Left cardiac atrium (tissue), 4 donors: ENCODE results near the gene RBM19. TPM values are rescaled to one million over a fixed set of nuclear protein-coding genes. Genes with fewer than 3 reads are reported as not detected.

Experiments used
- ATAC-seq, 2 donors: fragments of 200-7000 bp; cut with Tn5 transposase; one replicate each; pipeline ENCODE4 v1.9.1; 2020; ENCODE audit warnings: mild to moderate bottlenecking in 2 of 2, moderate library complexity in 2 of 2
- DNase-seq: peaks from one replicate; pipeline ENCODE4 v3.0.0-alpha.2; 2020
- intact Hi-C, 2 donors: fragments of 100-400 bp; cut with DNase I; formaldehyde crosslinking; loops; one replicate each; pipeline versions ENCODE4 v1.14.1 to v1.15.1; 2022 to 2023
- total RNA-seq, 2 donors: library from RNA; stranded (reverse); fragmentation: NEBNext Ultra II Directional; extraction: Animal tissue kit (Norgen Biotek cat#: 25700); gene quantifications; one replicate each; pipeline ENCODE4 v1.2.1, GENCODE V29; 2021
- donor health status: DM: no; HTN: yes; CAD: no.
- donor health status: DM: no; HTN: yes; CAD: no; lungs with severe emphysema.
- donor health status: DM: yes; HTN: yes; CAD: no.
- donor health status: Dilated cardiomyopathy.

The RBM19 gene
- total RNA-seq, 2 donors from 2014 or later = 18.1 to 18.8 TPM

DNA sequence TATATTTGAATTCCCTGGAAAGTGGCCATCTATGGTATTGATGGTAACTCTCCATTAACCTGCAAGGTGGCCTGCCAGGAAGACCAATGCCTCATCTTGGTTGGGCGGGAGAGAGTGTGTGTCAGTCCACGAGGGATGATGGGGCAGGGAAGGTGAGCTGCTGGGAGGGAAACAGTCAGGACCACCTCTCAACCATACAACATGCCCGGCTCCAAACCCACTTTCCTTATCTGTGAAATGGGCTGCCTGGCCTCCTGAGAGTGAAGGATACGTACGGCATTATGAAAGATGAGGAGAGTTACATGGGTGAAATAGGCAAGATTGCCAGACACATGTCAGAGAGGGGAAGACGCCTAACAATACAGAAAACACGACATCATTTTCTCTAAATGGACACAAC, 70.9 kb downstream of the RBM19 start:
- no peak for DNase-seq
- no peak for ATAC-seq
- intact Hi-C loops = no loop called here

DNA sequence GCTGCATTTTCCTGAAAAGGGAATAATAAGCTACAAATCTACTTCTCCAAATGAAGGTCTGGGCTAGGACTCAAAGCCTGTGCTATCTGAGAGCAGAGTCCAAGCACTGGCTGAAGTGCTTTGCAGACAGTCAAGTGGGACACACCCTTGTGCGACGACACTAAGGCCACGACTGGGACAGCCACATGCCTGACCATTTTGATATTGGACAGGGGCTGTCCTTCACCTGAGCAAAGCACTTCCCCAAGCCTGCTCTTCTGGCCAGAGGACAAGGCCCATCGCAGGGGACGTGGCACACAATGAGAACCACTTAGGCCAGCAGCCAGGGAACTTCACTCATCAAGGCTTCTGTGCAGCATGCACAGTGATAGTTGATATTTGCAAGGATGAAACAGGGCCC, 71.4 kb downstream of the RBM19 start:
- no peak for ATAC-seq
- no peak for DNase-seq
- intact Hi-C loops = no loop called here

GRCh38 chr12:113893221-113893620, 72.9 kb downstream of the RBM19 start:
- no peak for DNase-seq
- no peak for ATAC-seq
- intact Hi-C loops = no loop called here

DNA sequence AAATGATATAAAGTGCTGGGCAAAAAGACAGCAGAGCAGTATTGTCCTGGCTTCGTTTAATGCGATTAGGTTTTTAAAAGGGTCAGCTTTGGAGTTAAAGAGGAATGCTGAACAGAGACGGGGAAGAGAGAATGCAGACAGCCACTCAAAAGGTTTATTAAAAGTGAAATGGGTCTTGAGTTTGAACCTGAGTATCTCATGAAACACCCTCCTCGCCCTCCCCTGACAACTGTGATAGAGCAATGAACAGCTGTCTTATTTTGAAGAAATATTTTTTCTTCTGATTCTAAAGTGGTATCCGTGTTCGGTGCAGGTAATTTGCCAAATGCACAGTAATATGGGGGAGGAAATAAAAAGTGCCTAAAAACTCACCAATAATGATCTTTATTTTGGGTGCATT, 73.6 kb downstream of the RBM19 start:
- ATAC-seq (no peak), DNase-seq (no peak)
- intact Hi-C loops = no loop called here

GRCh38 chr12:113891739-113892520, 74.2 kb downstream of the RBM19 start:
- ATAC-seq (no peak), DNase-seq (no peak)
- intact Hi-C loops = no loop called here

GRCh38 chr12:113891167-113891692, 74.9 kb downstream of the RBM19 start:
- DNase-seq = no peak
- ATAC-seq = no peak
- intact Hi-C loops = no loop called here

DNA sequence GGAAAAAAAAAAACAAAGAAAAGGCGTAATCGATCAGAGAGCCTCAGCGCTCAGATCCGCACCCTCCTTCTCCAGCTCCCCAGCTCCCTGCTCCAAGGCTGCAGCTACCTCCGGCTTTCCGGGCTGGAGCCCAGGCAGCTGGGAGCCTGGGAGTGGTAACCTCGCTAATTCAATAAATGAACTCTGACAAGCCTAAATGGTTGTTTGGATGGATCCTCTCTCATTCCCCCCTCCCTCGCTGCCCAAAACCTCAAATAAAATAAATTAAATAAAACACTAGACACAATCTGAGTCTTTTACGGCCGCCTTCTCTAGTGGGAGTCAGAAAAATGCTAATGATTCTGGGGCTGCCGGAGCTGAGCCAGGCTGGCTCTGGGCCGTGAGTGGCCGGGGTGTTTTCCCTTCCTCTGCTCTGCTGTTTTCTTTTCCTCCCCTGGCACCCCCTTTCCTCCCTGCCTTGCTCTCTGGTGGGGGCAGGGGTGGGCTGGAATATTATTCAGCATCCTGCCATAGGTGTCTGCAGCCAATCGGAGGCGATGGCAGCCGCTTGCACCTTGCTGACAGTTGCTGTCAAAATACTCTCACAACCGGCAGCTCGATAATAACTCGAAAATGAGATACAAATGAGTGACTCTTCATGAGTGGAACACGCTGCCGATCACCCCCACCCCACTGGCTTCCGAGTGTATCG, 76.1 kb downstream of the RBM19 start:
- no peak for DNase-seq

DNA sequence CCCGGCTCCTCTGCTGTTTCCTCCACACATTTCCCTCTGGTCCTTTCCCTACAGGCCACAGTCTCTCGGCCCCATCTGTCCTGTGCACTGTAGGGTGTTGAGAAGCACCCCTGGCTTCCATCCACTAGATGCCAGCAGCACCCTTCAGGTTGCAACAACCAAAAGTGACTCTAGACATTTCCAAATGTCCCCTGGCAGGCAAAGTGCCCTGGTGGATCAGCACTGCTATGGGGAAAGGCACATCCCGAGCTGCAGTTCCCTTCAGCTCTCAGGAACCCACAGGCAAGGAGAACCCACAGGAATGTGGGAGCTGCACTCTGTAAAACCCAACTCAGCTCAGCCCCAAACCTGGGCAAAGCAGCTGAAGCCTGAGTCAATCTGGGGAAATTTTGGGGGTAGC, 77.0 kb downstream of the RBM19 start:
- DNase-seq (no peak), ATAC-seq (no peak)
- intact Hi-C loops = no loop called here

More for the DNA sequence above, 76.1 kb downstream of the RBM19 start:
- intact Hi-C loops = no loop called here
- peak in 1 of 2 donors; percentile 44 for ATAC-seq

- DNase-seq (no peak), ATAC-seq (no peak)
- intact Hi-C loops = no loop called here
These were observed 77.7 kb downstream of the RBM19 start for GRCh38 chr12:113888435-113888834.

- ATAC-seq (no peak), DNase-seq (no peak)
- intact Hi-C loops = no loop called here
These were observed 78.2 kb downstream of the RBM19 start for GRCh38 chr12:113887906-113888305.

GRCh38 chr12:113886721-113887120, 79.4 kb downstream of the RBM19 start:
- intact Hi-C loops = no loop called here
- DNase-seq (no peak), ATAC-seq (no peak)

DNA sequence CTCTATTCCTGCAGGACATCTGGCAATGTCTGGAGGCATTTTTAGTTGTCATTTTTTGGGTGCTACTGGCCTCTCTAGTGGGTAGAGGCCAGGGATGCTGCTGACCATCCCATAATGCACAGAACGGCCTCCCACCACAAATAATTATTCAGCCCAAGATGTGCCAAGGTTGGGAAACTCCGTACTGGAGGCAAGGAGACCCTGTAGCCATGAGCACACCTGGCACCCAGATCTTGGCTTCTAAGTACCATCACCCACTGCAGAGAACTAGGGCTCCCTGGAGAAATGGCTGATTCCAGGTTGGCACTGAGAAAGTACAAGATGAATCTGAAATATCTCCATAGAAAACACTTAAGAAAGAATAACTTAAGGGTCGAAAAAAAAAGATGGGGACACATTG, 81.7 kb downstream of the RBM19 start:
- ATAC-seq (no peak), DNase-seq (no peak)
- intact Hi-C loops = no loop called here

DNA sequence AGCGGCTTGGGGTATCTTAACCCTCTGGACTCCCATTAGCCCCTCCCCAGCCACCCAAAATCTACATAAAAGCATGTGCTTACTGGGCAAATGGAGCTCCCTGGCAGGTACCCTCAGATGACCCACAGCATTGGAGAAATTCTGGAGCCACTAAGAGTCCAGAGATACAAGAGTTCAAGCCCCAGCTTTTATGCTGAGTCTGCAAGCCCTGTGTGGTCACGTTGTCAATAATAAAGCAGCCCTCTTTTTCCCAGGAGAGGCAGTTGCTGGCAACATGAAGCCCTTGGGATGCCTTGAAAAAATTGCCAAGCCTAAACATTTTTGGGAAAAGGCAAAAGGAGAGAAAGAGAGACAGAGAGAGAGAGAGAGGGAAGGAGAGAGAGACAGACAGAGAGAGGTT, 83.4 kb downstream of the RBM19 start:
- intact Hi-C loops = no loop called here
- DNase-seq = no peak
- no peak for ATAC-seq

- DNase-seq = no peak
- no peak for ATAC-seq
- intact Hi-C loops = no loop called here
These were observed 84.8 kb downstream of the RBM19 start for GRCh38 chr12:113880988-113881962.

DNA sequence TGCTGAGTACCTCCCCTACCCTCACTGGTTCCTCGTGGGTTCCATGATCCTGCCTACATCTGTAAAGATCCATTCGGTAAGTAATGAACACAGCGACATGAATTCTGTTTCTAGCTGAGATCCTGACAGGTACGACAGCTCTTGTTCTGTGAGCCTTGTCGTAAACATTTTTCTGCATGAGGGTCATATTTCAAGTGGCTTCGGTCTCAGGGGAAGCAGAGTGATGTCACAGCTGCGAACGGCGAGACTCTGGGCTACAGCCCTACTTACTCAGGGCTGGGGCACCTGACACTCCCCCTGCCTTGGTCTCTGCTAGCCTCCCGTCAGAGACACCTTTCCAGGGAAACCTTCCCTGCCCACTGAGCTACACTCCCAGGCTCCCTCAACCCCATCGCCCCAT, 85.8 kb downstream of the RBM19 start:
- DNase-seq (no peak), ATAC-seq (no peak)
- intact Hi-C loops = no loop called here

DNA sequence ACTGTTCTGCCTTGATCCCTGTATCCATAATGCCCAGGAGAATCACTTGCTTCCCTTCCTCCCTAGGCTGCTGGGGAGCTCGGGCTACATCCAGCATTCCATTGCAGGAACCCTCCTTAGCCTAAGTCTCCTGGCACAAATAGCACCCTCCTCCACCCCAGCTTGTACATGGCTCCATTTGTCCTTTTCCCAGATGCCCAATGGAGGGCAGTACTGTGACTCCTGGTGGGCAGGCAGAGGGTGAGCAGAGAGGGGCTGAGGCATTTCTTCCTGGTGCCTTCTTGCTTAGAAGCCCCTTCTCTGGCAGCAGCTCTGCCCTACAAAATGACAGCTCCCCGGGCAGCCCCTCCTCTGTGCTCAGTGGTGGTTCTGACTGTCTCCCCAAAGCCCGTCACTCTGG, 86.5 kb downstream of the RBM19 start:
- intact Hi-C loops = no loop called here
- DNase-seq (no peak), ATAC-seq (no peak)

GRCh38 chr12:113877607-113878006, 88.5 kb downstream of the RBM19 start:
- intact Hi-C loops = no loop called here
- ATAC-seq (no peak), DNase-seq (no peak)

GRCh38 chr12:113876160-113876559, 90.0 kb downstream of the RBM19 start:
- ATAC-seq (no peak), DNase-seq (no peak)
- intact Hi-C loops = no loop called here

GRCh38 chr12:113875691-113876090, 90.4 kb downstream of the RBM19 start:
- intact Hi-C loops = no loop called here
- no peak for DNase-seq
- no peak for ATAC-seq
